ENCODE measurements around the gene IGIP.
"Not testable (repeated sequence)": the region's sequence is repeated elsewhere in the genome, so short reads cannot be mapped to it uniquely, and the experiment has no call there.

IGIP gene

GRCh38 chr5:140141241-140141640 is 15.5 kb downstream of the IGIP start:
- no peak for DNase-seq (ENCODE audit: low read depth)

- DNase-seq (ENCODE audit: low read depth), result no peak
These were observed 16.5 kb downstream of the IGIP start for GRCh38 chr5:140142246-140142645.

- no peak for DNase-seq (ENCODE audit: low read depth)
These were observed 17.1 kb downstream of the IGIP start for GRCh38 chr5:140142856-140143255.

GRCh38 chr5:140143521-140144258 is 18.0 kb downstream of the IGIP start:
- DNase-seq (ENCODE audit: low read depth), result no peak

- no peak for DNase-seq (ENCODE audit: low read depth)
These were observed 19.5 kb downstream of the IGIP start for GRCh38 chr5:140145256-140145655.

GRCh38 chr5:140145818-140146522 is 20.2 kb downstream of the IGIP start:
- peak; percentile 35 for DNase-seq (ENCODE audit: low read depth)

GRCh38 chr5:140146523-140146842 is 20.7 kb downstream of the IGIP start:
- DNase-seq (ENCODE audit: low read depth), result no peak

- no peak for DNase-seq (ENCODE audit: low read depth)
These were observed 21.7 kb downstream of the IGIP start for GRCh38 chr5:140147460-140147859.

- no peak for DNase-seq (ENCODE audit: low read depth)
These were observed 22.8 kb downstream of the IGIP start for GRCh38 chr5:140148508-140148907.

- DNase-seq (ENCODE audit: low read depth), result no peak
These were observed 24.5 kb downstream of the IGIP start for GRCh38 chr5:140150201-140150600.

GRCh38 chr5:140151144-140152021 is 25.6 kb downstream of the IGIP start:
- no peak for DNase-seq (ENCODE audit: low read depth)

- DNase-seq (ENCODE audit: low read depth), result no peak
These were observed 26.6 kb downstream of the IGIP start for GRCh38 chr5:140152022-140152999.

GRCh38 chr5:140153255-140153654 is 27.5 kb downstream of the IGIP start:
- no peak for DNase-seq (ENCODE audit: low read depth)

GRCh38 chr5:140153905-140154304 is 28.2 kb downstream of the IGIP start:
- DNase-seq (ENCODE audit: low read depth), result no peak

- DNase-seq (ENCODE audit: low read depth), result not testable (repeated sequence)
These were observed 29.1 kb downstream of the IGIP start for GRCh38 chr5:140154710-140155381.

GRCh38 chr5:140157032-140157781 is 31.5 kb downstream of the IGIP start:
- peak; percentile 69 for DNase-seq (ENCODE audit: low read depth)

GRCh38 chr5:140159014-140159927 is 33.5 kb downstream of the IGIP start:
- DNase-seq (ENCODE audit: low read depth), result no peak

GRCh38 chr5:140162275-140162674 is 36.5 kb downstream of the IGIP start:
- DNase-seq (ENCODE audit: low read depth), result no peak

GRCh38 chr5:140162781-140163180 is 37.0 kb downstream of the IGIP start:
- no peak for DNase-seq (ENCODE audit: low read depth)
